Measurements from ENCODE around the gene LHX5.
"Not testable (repeated sequence)": the region's sequence is repeated elsewhere in the genome, so short reads cannot be mapped to it uniquely, and the experiment has no call there.

The LHX5 gene

DNA sequence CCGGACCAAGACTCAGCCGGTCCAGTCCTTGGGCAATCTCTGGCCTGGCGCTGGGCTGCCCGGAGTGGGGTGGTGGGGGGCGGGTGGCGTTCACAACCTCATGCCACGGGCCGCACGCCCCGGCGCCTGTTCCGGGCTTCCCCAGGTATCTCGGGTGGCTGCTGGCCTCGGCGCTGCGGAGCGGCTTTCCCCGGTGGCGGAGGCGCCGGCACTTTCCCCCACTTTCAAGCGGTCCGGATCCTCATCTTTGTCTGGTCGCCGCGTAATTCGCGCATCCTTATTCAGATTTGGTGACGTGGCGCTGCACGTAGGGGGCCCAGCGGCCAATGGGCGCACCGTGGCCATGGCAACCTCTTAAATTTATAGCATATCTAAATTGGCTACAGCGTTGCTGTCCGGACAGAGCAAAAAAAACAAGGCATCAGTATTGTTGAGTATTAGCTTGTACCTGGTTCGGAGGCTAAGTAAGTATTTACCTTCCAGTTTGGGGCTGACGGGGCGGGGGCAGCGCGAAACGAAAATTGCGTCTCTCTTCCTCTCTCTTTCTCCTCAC is at the start of gene LHX5:
Gene LHX5, minus strand, starts transcription at position 253 of the 553 bp plus-strand sequence. CDS start 373 bp downstream, outside the sequence.
- DNase-seq (ENCODE audit: low read depth in 3 of 3) = no peak

DNA sequence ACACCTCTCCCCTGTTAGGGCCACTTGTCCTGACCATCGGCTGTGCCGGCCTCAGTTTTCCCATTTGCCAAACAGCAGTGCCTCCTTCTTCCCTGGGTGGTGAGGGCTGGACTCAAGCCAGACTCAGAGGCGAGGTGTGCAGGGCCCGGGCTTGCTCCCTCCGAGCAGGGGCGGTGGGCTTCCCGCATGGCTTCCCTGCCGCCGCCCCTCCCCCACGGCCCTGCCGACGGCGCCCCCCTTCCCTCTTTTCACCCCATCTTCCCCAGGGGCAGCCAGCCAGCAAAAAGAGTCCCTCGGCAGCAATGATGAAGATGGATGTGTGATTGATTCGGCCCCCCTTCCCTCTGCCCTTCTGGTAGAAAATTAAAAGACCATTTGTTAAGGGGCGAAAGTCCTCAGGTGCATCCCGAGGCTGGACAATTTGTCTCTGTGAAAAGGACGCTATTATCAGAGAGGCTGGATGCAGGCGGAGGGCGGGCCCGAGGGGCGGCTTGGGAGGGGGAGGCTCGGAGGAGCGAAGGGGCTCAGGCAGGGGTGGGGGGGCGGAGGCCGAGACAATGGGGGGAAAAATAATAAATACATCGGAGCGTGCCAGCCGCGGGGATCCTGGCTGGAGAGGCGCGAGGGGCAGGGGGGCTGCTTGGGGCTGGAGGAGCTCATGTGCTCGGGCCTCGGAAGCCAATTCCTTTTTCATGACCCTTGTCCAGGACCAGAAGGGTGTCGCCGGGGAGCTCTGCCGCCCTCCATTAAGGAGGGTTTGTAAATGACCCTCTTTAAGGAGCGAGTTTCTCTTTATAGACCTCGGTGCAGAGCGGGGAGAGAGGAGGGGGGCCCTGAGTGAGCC is 48.0 kb upstream of the LHX5 start:
- no peak for DNase-seq (ENCODE audit: low read depth in 3 of 3)

DNA sequence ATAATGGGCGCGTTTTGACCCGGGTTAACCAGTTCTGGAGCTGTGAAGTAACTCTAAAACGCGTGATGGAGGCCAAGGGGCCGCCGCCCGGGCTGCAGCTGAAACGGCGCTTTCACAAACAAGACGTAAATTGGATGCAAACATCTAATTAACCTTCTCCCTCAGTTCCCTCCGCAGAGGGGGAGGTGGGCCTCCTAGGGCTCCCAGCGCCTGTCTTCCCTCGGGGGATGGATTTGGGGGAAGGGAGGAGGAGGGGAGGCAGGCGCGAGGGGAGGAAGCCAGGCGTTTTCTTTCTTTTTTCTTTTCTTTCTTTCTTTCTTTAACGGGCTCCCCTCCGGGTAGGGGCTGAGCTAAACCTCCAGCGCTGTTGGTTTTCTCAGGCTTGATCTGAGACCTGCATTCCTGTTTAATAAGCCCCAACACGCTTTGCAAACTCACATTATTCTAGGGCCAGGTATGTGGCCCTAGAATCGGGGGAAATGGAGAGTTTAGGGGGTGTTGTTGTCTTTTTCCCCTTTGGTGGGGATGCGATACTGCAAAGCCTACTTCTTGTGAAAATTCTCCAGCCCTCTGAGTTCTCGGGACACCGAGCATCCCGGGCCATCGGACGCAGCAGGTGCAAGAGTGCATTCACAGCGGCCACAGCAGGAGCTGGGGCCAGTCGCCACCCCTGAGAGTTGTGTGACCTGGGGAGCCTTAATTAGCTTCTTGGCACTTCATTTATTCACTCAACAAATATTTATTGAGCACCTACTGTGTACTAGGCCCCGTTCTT is 43.6 kb upstream of the LHX5 start:
- DNase-seq (ENCODE audit: low read depth in 3 of 3) = no peak

DNA sequence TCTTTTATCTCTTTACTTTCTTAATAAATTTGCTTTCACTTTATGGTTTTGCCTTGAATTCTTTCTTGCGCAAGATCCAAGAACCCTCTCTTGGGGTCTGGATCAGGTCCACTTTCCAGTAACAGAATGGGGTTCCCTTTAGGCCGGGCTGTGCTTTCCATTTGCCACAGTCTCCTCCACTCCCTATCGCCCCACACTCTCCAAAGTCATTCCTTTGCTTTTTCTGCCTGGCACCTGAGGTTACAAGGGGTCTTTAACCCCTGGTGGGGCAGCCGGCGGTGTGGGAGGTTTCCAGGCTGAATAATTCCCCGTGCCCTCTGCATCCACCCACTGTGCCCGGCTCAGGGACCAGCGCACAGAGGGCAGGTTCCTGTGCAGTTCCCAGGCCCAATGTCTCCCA is 42.9 kb upstream of the LHX5 start:
- no peak for DNase-seq (ENCODE audit: low read depth in 3 of 3)

DNA sequence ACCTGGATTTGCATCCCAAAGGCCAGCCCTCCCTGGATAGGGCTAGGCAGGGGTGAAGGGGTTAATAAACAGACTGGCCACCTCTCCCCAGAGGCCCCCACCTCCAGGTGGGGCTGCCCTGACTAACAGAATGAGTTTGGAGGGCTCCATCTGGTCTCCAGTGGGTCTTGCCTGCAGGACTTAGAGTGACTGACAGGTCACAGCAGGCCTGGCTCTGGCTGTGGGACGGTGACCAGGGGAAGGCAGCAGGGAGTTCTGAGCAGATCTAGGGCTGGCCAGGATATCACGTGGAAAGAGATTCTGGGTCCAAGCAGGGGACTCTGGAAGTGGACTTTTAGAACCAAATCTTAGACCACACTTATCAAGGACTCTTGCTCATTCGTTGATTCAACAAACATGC is 40.9 kb upstream of the LHX5 start:
- no peak for DNase-seq (ENCODE audit: low read depth in 3 of 3)

DNA sequence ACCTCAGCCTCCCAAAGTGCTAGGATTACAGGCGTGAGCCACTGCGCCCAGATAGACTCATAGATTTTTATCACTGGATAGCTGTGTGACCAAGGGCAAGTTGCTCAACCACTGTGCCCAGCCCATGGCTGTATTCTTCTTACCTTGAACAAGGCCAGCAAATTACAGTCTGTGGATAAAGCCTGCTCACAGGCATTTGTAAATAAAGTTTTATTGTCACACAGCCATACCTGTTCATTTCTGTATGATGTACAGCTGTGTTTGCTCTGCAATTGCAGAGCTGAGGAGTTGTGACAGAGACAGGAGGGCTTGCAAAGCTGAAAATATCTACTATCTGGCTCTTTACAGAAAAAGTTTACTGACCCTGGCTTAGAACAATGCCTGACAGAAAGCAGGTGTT is 35.2 kb upstream of the LHX5 start:
- no peak for DNase-seq (ENCODE audit: low read depth in 3 of 3)

DNA sequence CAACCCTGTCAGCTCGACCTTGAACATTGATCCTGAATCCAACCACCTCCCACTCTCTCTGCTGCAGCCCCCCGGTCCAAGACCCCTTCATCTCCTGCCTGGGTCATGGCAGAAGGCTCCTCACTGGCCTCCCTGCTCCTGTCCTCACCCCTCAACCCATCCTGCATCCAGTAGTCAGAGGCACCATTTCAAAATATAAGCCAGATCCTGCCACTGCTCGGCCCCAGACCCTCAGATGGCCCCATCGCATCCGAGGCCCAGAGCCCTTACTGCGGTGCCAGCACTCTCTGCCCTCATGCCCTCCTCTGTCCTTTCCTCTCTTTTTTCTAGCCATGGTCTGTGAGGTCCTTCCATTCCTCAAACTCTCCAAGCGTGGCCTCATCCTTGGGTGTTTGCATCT is 34.3 kb upstream of the LHX5 start:
- no peak for DNase-seq (ENCODE audit: low read depth in 3 of 3)

DNA sequence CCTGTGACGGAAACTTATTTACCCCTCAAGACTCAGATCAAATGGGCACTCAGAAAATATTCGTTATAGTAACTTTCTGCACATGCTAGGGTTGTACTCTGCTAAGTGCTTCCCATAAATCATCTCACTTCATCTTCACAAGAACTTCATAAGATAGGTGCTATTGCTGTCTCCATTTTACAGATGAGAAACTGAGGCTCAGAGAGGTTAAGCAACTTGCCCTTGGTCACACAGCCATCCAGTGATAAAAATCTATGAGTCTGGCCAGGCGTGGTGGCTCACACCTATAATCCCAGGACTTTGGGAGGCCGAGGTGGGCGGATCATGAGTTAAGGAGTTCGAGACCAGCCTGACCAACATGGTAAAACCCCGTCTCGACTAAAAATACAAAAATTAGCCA is 33.2 kb upstream of the LHX5 start:
- no peak for DNase-seq (ENCODE audit: low read depth in 3 of 3)

DNA sequence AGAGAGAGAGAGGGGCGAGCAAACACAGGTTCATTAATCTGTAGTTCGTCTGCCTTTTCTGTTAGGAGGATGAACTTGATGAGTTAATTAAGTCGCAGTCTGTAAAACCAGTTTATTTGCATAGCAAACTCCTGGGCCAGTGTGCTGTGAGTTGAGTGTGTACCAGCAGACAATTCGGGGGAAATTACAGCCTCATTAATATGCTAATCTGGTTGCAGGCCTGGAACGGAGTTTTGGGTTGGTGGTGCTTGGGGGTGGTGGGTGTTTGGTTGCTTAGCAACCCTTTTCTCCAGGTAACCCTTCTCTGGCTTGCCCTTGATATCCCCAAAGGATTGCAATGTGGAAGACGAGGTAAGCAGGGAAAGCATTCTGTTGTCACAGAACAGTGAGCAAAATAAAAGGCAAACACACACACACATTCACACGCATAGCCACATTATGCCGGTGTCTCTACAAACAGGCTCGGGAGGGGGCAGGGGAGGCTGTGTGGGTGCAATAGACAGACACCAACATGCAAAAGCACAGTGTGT is 29.2 kb upstream of the LHX5 start:
- no peak for DNase-seq (ENCODE audit: low read depth in 3 of 3)

DNA sequence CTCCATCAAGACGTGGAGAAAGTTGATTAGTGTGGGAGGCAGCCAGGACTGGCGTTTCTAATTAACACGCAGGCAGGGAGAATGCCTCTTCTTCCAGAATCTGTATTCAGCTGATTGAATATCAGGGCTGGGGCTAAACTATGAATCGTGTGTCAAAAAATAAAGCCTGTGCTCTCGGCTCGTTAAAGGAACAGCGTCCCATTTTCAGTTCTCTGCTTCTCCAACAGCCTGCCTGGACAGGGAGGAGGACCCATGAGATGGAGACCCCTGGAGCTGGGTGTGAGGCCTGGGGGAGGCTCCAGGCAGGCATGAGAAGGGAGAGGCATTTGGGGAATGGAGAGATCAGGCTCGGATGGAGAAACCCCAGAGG is 28.6 kb upstream of the LHX5 start:
- DNase-seq (ENCODE audit: low read depth in 3 of 3) = no peak

DNA sequence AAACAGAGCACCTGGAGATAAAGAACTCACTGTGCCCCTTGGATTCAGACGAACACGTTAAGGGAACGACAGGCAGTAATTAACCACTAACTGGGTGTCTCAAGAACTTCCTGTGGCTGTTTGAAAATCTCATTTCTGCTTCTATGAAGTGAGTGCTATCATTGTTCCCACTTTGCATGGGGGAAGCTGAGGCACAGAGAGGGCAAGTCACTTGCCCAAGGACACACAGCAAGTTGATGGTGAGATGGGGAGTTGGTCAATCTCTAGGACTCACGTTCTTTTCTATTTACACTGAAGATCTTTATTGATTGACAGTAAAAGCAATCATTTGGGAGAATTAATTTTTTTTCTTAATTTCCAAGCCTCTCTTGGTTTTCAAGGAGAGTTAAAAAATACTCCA is 26.8 kb upstream of the LHX5 start:
- no peak for DNase-seq (ENCODE audit: low read depth in 3 of 3)

DNA sequence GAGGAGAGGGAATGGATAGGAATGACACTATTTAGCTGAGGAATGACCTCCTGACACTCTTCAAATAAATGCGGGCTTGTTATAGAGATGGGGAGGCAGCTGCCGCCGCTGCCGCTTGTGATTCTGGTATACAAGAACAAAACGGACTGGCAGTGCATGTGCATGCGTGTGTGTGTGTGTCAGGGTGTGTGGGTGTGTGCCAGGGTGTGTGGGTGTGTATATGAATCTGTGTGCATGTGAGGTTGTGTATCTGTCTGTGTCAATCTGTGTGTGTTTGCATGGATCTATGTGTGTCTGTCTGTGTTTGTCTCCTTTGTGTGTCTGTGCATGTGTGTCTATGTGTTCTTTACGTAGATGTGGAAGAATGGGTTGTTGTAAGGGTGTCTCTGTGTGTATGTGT is 26.0 kb upstream of the LHX5 start:
- no peak for DNase-seq (ENCODE audit: low read depth in 3 of 3)

DNA sequence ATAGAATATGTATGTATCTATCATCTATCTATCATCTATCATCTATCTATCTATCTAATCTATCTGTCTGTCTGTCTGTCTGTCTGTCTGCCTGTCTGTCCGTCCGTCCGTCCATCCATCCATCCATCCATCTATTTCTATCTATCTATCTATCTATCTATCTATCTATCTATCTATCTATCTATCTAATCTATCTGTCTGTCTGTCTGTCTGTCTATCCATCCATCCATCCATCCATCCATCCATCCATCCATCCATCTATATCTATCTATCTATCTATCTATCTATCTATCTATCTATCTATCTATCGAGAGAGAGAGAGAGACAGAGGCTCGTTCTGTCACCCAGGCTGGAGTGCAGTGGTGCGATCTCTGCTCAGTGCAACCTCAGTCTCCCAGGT is 24.3 kb upstream of the LHX5 start:
- DNase-seq (ENCODE audit: low read depth in 3 of 3) = not testable (repeated sequence)

DNA sequence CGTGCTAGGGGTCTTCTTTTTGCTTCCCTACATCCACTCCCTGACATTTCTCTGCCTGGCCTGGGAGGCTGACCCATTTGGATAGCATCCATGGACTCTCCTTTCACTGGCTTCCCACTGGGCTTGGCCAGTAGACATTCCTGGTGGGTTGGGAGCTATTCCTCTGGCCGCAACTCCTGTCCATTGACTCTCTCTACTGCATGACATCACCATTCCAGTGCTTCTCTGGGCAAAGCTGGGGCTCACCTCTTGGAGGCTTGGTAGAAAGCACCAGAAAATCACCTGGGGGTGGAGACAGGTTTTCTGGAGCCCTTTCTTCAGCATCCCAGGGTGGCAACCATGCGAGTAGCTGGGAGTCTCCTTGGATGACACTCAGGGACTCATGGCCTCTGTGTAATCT is 16.7 kb upstream of the LHX5 start:
- no peak for DNase-seq (ENCODE audit: low read depth in 3 of 3)

DNA sequence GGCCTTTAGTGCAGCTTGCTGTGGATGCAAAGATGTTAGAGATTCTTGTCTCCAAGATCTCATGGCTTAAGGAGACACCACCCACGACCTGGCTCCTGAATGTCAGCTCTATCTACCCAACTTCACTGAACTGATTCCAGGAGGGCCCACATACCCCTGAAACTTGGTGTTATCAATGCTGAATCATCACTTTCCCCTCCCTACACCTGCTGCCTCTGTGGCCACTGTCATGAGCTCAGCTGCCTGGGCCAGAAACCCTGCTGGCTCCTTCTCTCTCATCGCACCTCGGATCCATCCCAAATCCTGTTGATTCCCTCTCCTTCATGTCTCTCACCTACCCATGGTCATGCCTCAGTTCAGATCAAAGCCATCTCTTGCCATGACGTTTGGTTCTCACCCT is 15.1 kb upstream of the LHX5 start:
- no peak for DNase-seq (ENCODE audit: low read depth in 3 of 3)

DNA sequence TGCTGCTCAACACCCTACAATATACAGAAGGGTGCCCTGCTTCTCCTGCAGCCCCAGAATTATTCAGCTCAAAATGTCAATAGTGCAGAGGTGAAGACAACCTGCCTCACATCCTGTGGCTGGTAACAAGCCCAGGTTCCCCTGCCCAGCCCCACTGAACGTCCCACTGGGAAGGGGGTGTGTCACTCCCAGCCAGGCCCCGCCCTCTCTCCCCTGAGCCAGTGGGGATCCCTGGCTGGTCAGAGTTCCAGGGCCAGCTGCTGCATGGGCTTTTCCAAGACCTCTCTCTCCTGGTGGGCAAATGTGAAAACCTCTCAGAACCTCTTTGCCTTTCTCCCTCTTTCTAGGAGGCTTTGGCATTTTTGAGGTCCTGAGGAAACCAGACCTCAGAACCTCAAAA is 13.7 kb upstream of the LHX5 start:
- no peak for DNase-seq (ENCODE audit: low read depth in 3 of 3)

DNA sequence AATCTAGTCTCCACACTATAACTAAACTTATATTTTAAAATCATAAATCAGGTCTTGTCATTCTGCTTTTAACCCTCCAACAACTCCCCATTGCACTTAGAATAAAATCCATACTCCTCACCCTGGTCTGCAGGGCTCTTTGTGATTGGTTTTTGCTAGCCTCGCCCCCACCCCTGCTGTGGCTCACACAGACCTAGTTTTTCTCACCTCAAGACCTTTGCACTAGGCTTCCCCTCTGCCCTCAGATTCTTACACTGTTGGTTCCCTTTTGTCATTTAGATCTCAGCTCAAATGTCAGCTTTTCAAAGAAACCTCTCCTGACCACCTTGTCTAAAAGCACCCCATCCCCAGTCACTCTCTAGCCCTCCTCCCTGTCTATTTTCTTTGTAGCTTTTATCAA is 10.7 kb upstream of the LHX5 start:
- no peak for DNase-seq (ENCODE audit: low read depth in 3 of 3)

DNA sequence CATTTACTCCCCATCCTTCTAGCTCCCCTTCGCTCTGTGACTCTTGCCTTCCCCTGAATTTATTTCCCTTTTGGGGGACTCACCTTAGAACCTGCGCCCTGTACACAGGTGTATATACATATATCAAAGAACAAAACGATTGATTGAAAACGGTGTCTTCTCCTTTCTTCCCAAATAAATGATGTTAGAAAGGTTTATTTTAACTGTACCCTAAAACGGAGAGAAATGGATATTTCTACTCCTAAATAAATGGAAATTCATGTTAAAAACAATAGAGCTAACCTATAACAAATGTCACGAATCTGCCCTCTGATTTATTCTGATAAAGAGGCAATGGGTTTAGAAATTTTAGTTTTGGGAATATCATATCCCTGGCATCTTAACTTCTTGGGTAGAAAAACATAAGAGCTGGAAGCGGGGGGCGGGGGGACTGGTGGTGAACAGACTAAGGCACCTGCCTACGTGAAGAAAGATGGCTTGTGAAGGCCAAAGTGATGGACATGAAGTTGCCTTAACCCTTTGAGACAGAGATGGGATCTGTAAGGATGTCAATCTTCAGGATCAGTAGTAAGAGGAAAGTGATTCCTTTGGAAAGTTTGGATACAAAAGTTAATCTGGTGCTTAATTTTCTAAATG is 8.8 kb upstream of the LHX5 start:
- no peak for DNase-seq (ENCODE audit: low read depth in 3 of 3)

DNA sequence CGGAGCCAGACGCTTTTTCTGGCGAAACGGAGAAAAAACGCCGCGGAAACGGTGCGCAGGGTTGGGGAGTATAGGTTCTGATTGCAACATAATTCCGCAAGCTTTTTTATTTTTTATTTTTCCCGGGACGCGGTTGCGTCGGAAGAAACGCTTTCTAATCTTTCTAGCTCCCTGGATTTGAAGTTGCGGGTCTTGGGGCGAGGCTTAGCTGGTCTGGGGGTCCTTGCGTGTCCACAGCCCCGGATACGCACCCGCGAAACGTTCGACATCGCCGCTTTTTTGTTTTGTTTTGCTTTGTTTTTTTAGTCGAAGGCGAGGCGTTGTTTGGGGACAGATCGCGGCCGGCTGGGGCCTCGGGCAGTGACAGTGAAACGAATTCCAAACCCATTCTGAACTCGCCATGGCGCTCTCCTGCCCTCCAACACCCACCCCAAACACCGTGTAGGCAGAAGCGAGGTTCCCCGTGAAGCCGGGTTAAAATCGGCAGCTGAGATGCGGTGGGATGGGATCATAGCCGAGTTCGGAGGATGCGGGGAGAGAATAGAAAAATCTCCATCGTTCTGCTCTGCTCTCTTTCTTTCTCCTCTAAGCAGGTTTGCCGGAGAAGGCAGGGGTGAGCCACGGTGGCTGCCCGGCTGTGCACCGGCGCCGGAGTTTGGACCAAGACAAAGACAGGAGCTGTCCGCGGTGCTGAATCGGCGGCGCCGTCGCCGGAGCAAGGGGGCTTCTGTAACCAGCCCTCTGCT is 8.1 kb upstream of the LHX5 start:
- DNase-seq (ENCODE audit: low read depth in 3 of 3) = no peak

DNA sequence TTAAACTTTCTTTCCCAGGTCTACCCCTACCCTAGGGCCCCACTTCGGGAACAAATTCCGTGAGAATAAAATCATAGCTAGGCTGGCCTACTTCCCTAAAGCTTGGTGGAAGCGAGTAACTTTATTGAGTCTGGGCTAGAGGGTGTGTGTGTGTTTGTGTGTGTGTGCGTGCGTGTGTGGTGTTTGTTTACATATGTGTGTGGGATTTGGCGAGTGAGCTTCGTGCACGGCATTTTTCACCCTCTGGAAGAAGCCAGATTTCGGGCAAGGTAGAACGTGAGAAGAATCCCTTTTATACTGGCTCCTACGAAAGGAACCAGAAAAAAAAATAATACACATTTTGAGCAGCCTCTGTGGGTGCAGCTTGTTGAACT is 7.5 kb upstream of the LHX5 start:
- DNase-seq (ENCODE audit: low read depth in 3 of 3) = no peak

DNA sequence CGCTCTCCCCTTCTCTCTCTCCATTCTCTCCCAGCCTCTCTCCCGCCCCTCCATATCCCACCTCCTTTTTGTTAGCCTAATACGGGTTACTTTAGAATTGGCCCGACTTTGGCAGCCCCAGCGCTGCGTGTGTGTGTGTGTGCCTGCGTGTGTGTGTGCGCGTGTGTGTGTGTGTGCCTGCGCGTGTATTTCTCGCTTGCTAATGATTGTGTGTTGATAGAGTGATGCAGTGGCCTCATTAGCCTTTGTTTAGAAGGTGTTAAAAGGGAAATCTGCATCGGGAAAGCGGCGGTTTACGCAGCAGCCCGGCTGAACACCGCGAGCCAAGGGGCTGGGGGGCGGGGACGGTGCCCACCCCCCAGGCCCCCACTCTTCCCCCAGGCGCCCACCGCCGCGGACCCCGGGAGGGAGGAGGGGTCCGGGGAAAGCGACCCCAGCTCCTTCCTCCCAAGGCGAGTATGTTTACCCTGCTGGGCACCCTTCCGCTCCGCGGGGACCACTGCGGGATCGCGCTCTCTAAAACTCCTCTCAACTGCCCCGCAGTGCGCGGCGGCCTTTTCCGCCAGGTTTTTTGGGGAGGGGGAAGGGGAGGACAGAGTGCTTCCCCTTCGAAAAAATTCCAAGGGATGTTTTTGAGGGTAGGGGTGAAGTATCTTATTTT is 6.8 kb upstream of the LHX5 start:
- DNase-seq (ENCODE audit: low read depth in 3 of 3) = no peak
